ENCODE data around the gene LKAAEAR1. TPM values are rescaled to one million over a fixed set of nuclear protein-coding genes. Genes with fewer than 3 reads are reported as not detected.

The LKAAEAR1 gene
- total and polyA plus RNA-seq, 9 of the 15 experiments (the other 6 are each of a cell fraction or from before 2014, with no cell fraction given) = not detected

DNA sequence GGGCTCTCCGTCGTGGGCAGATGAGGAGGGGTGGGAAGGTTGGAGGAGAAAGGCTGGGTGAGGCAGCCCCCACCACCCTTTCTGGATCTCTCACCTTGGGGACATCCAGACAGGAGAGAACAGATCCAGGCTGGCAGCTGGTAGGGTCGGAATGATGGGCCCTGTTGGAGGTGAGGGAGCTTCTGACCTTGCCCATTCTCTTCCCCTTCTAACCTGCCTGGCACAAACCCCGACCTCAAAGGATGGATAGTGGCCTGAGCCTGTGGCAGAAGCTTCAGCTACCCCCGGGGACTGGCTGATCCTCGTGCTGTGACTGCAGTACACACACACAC, 29.2 kb upstream of the LKAAEAR1 start:
- Histone ChIP-seq H3K4me1 (replicated peaks in 1 of 2; ENCODE audit: control insufficient read depth in 2 of 2, insufficient read depth in 2 of 2, low read length in 2 of 2) (peaks cover 0 to 26% of the 10 kb centered on the region in 2 experiments; a peak in 1 of 5 replicates), H3K4me3 (no peak overlapping the region), H4K20me1 (replicated peaks; ENCODE audit: control insufficient read depth, insufficient read depth, low read length) (peaks cover 16% of the 10 kb centered on the region), H3K4me2 (ENCODE audit: insufficient read depth, low read length) (no peak overlapping the region), H2AFZ (ENCODE audit: low read depth, low read length) (no peak overlapping the region), H3K9ac (ENCODE audit: insufficient read depth in 1 of 2, low read depth in 2 of 2, low read length in 2 of 2) (no peak overlapping the region), H3K9me1 (ENCODE audit: control insufficient read depth, insufficient read depth, low read length) (no peaks in the 10 kb centered on the region), H3K79me2 (ENCODE audit: control insufficient read depth, insufficient read depth, low read length) (no peaks in the 10 kb centered on the region), H3K27ac (ENCODE audit: extremely low read depth, low read depth, low read length) (no peak overlapping the region), H3K36me3 (ENCODE audit: control insufficient read depth, insufficient read depth, low read length) (no peaks in the 10 kb centered on the region), H3K27me3 (ENCODE audit: control insufficient read depth in 2 of 2, insufficient read depth in 2 of 2, low read length in 2 of 2) (peaks cover 26 to 69% of the 10 kb centered on the region in 2 experiments; a peak in 4 of 5 replicates), H3K9me3 (replicated peaks; ENCODE audit: control insufficient read depth, insufficient read depth, low read depth, low read length) (no peaks in the 10 kb centered on the region)
- in situ Hi-C loops (cut with MboI) = no loop called here
- BruUV-seq (replicated peaks) = no TSS peak
- no peak for DNase-seq (ENCODE audit: extremely low read depth in 1 of 4, low spot score in 3 of 4)
- POLR2A ChIA-PET = interaction anchor here (0.6 kb wide), 1 partner anchor 598 kb away, joined by 4 read pairs; no protein-coding TSS in a partner anchor
- no peak for ATAC-seq
- no peak for FAIRE-seq
- 0% methylated on average over 6 of the region's 6 CpGs for WGBS (ENCODE audit: insufficient coverage, low coverage, missing lambda C conversion rate)
- CTCF ChIA-PET (ENCODE audit: low intra/inter-chr PET ratio) = no interaction called here
- intact Hi-C loops (cut with micrococcal nuclease) = no loop called here
- TF ChIP-seq ARID1B (IDR thresholded peaks at IDR 0.05) = no peak
- no peak for TF ChIP-seq TAF15 (IDR thresholded peaks at IDR 0.05; ENCODE audit: low read depth, low read length)
- TF ChIP-seq ZNF212 (CRISPR knock-in tag; IDR thresholded peaks at IDR 0.05) = no peak
- no peak for TF ChIP-seq HIVEP1 (CRISPR knock-in tag; IDR thresholded peaks at IDR 0.05)
- TF ChIP-seq SRSF3 (IDR thresholded peaks at IDR 0.05; ENCODE audit: insufficient read depth, low read length) = no peak
- TF ChIP-seq, protein P1, sequence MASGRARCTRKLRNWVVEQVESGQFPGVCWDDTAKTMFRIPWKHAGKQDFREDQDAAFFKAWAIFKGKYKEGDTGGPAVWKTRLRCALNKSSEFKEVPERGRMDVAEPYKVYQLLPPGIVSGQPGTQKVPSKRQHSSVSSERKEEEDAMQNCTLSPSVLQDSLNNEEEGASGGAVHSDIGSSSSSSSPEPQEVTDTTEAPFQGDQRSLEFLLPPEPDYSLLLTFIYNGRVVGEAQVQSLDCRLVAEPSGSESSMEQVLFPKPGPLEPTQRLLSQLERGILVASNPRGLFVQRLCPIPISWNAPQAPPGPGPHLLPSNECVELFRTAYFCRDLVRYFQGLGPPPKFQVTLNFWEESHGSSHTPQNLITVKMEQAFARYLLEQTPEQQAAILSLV (tag; IDR thresholded peaks at IDR 0.05) = no peak
- TF ChIP-seq HDAC2 (IDR thresholded peaks at IDR 0.05) = no peak
- TF ChIP-seq, protein P2, sequence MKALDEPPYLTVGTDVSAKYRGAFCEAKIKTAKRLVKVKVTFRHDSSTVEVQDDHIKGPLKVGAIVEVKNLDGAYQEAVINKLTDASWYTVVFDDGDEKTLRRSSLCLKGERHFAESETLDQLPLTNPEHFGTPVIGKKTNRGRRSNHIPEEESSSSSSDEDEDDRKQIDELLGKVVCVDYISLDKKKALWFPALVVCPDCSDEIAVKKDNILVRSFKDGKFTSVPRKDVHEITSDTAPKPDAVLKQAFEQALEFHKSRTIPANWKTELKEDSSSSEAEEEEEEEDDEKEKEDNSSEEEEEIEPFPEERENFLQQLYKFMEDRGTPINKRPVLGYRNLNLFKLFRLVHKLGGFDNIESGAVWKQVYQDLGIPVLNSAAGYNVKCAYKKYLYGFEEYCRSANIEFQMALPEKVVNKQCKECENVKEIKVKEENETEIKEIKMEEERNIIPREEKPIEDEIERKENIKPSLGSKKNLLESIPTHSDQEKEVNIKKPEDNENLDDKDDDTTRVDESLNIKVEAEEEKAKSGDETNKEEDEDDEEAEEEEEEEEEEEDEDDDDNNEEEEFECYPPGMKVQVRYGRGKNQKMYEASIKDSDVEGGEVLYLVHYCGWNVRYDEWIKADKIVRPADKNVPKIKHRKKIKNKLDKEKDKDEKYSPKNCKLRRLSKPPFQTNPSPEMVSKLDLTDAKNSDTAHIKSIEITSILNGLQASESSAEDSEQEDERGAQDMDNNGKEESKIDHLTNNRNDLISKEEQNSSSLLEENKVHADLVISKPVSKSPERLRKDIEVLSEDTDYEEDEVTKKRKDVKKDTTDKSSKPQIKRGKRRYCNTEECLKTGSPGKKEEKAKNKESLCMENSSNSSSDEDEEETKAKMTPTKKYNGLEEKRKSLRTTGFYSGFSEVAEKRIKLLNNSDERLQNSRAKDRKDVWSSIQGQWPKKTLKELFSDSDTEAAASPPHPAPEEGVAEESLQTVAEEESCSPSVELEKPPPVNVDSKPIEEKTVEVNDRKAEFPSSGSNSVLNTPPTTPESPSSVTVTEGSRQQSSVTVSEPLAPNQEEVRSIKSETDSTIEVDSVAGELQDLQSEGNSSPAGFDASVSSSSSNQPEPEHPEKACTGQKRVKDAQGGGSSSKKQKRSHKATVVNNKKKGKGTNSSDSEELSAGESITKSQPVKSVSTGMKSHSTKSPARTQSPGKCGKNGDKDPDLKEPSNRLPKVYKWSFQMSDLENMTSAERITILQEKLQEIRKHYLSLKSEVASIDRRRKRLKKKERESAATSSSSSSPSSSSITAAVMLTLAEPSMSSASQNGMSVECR (CRISPR knock-in tag; IDR thresholded peaks at IDR 0.05) = no peak
- TF ChIP-seq, protein P3, sequence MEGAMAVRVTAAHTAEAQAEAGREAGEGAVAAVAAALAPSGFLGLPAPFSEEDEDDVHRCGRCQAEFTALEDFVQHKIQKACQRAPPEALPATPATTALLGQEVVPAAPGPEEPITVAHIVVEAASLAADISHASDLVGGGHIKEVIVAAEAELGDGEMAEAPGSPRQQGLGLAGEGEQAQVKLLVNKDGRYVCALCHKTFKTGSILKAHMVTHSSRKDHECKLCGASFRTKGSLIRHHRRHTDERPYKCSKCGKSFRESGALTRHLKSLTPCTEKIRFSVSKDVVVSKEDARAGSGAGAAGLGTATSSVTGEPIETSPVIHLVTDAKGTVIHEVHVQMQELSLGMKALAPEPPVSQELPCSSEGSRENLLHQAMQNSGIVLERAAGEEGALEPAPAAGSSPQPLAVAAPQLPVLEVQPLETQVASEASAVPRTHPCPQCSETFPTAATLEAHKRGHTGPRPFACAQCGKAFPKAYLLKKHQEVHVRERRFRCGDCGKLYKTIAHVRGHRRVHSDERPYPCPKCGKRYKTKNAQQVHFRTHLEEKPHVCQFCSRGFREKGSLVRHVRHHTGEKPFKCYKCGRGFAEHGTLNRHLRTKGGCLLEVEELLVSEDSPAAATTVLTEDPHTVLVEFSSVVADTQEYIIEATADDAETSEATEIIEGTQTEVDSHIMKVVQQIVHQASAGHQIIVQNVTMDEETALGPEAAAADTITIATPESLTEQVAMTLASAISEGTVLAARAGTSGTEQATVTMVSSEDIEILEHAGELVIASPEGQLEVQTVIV (CRISPR knock-in tag; IDR thresholded peaks at IDR 0.05; ENCODE audit: borderline replicate concordance) = no peak
- no peak for TF ChIP-seq MED1 (CRISPR knock-in tag; IDR thresholded peaks at IDR 0.05; ENCODE audit: borderline replicate concordance)
- TF ChIP-seq, protein P4, sequence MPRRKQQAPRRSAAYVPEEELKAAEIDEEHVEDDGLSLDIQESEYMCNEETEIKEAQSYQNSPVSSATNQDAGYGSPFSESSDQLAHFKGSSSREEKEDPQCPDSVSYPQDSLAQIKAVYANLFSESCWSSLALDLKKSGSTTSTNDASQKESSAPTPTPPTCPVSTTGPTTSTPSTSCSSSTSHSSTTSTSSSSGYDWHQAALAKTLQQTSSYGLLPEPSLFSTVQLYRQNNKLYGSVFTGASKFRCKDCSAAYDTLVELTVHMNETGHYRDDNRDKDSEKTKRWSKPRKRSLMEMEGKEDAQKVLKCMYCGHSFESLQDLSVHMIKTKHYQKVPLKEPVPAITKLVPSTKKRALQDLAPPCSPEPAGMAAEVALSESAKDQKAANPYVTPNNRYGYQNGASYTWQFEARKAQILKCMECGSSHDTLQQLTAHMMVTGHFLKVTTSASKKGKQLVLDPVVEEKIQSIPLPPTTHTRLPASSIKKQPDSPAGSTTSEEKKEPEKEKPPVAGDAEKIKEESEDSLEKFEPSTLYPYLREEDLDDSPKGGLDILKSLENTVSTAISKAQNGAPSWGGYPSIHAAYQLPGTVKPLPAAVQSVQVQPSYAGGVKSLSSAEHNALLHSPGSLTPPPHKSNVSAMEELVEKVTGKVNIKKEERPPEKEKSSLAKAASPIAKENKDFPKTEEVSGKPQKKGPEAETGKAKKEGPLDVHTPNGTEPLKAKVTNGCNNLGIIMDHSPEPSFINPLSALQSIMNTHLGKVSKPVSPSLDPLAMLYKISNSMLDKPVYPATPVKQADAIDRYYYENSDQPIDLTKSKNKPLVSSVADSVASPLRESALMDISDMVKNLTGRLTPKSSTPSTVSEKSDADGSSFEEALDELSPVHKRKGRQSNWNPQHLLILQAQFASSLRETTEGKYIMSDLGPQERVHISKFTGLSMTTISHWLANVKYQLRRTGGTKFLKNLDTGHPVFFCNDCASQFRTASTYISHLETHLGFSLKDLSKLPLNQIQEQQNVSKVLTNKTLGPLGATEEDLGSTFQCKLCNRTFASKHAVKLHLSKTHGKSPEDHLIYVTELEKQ (CRISPR knock-in tag; IDR thresholded peaks at IDR 0.05) = no peak

Measured in K562 (cell line).